H9 (cell line): Measurements from ENCODE around the gene OSBPL10. TPM values are rescaled to one million over a fixed set of nuclear protein-coding genes. Genes with fewer than 3 reads are reported as not detected.

ENCODE experiments used
- DNase-seq: peaks from one replicate; pipeline ENCODE4 v3.0.0-alpha.2; 2017
- H2AFZ ChIP-seq: one replicate; pipeline ENCODE4 v1.6.1; 2013; ENCODE audit warnings: mild to moderate bottlenecking, low read length, control low read depth, moderate library complexity
- H2AK5ac ChIP-seq: 2 replicates; pipeline ENCODE4 v1.6.1; 2013; ENCODE audit warnings: low read length, control low read depth, mixed read lengths; ENCODE audit not compliant: insufficient read length
- H2BK120ac ChIP-seq: one replicate; pipeline ENCODE4 v1.6.1; 2013; ENCODE audit warnings: low read depth, mild to moderate bottlenecking, low read length, control low read depth, inconsistent platforms; ENCODE audit not compliant: poor library complexity, severe bottlenecking
- H2BK12ac ChIP-seq: 2 replicates; pipeline ENCODE4 v1.6.1; 2013; ENCODE audit warnings: low read length, control low read depth, mixed read lengths, low read depth; ENCODE audit not compliant: insufficient read length
- H2BK15ac ChIP-seq: 2 replicates; pipeline ENCODE4 v1.6.1; 2013; ENCODE audit warnings: low read depth, low read length, control low read depth
- H2BK20ac ChIP-seq: one replicate; pipeline ENCODE4 v1.6.1; 2013; ENCODE audit warnings: low read depth, mild to moderate bottlenecking, low read length, control low read depth, inconsistent platforms; ENCODE audit not compliant: poor library complexity, severe bottlenecking
- H2BK5ac ChIP-seq: 2 replicates; pipeline ENCODE4 v1.6.1; 2013; ENCODE audit warnings: low read length, control low read depth, mixed read lengths; ENCODE audit not compliant: insufficient read length
- H3K14ac ChIP-seq: 2 replicates; pipeline ENCODE4 v1.6.1; 2013; ENCODE audit warnings: low read length, control low read depth; ENCODE audit not compliant: insufficient read depth
- H3K18ac ChIP-seq: 2 replicates; pipeline ENCODE4 v1.6.1; 2013; ENCODE audit warnings: low read depth, mild to moderate bottlenecking, mixed read lengths, low read length, control low read depth; ENCODE audit not compliant: insufficient read length
- H3K23ac ChIP-seq: 2 replicates; pipeline ENCODE4 v1.6.1; 2013; ENCODE audit warnings: low read length, control low read depth, mixed read lengths, low read depth; ENCODE audit not compliant: insufficient read length
- H3K23me2 ChIP-seq: 2 replicates; pipeline ENCODE4 v1.6.1; 2013; ENCODE audit warnings: low read depth, mild to moderate bottlenecking, mixed read lengths, low read length, control low read depth; ENCODE audit not compliant: insufficient read length, poor library complexity, severe bottlenecking
- H3K27ac ChIP-seq: 2 replicates; pipeline ENCODE4 v1.5.1; 2013; ENCODE audit warnings: low read length, control low read depth, mixed read lengths, low read depth; ENCODE audit not compliant: insufficient read length
- H3K27me3 ChIP-seq: 2 replicates; pipeline ENCODE4 v1.6.1; 2013; ENCODE audit warnings: low read length, control low read depth, inconsistent platforms; ENCODE audit not compliant: insufficient read depth
- H3K4ac ChIP-seq: 2 replicates; pipeline ENCODE4 v1.6.1; 2013; ENCODE audit warnings: low read depth, mild to moderate bottlenecking, control low read depth, inconsistent platforms, low read length, moderate library complexity
- H3K4me1 ChIP-seq: 2 replicates; pipeline ENCODE4 v1.6.1; 2013; ENCODE audit warnings: low read length, control low read depth, inconsistent platforms; ENCODE audit not compliant: insufficient read depth
- H3K4me2 ChIP-seq: 2 replicates; pipeline ENCODE4 v1.6.1; 2013; ENCODE audit warnings: low read length, control low read depth, mixed read lengths; ENCODE audit not compliant: insufficient read length, insufficient read depth
- H3K56ac ChIP-seq: 2 replicates; pipeline ENCODE4 v1.6.1; 2013; ENCODE audit warnings: low read depth, mild to moderate bottlenecking, mixed read lengths, low read length, control low read depth; ENCODE audit not compliant: insufficient read length
- H3K79me1 ChIP-seq: 2 replicates; pipeline ENCODE4 v1.6.1; 2013; ENCODE audit warnings: low read depth, mild to moderate bottlenecking, moderate library complexity, low read length, control low read depth, inconsistent platforms; ENCODE audit not compliant: insufficient read depth, poor library complexity, severe bottlenecking
- H3K79me2 ChIP-seq: 2 replicates; pipeline ENCODE4 v1.6.1; 2013; ENCODE audit warnings: low read length, control low read depth, inconsistent platforms; ENCODE audit not compliant: insufficient read depth
- H3K9ac ChIP-seq: 2 replicates; pipeline ENCODE4 v1.6.1; 2013; ENCODE audit warnings: low read length, control low read depth, mixed read lengths; ENCODE audit not compliant: insufficient read length; ENCODE audit errors: extremely low read depth
- H3K9me3 ChIP-seq: one replicate; pipeline ENCODE4 v1.6.1; 2013; ENCODE audit warnings: low read depth, low read length, inconsistent platforms; ENCODE audit not compliant: control insufficient read depth
- H3T11ph ChIP-seq: one replicate; pipeline ENCODE4 v1.6.1; 2013; ENCODE audit warnings: mild to moderate bottlenecking, low read length, control low read depth, inconsistent platforms
- H4K20me1 ChIP-seq: one replicate; pipeline ENCODE4 v1.6.1; 2013; ENCODE audit not compliant: control insufficient read depth, insufficient read length, insufficient read depth
- H4K5ac ChIP-seq: 2 replicates; pipeline ENCODE4 v1.6.1; 2013; ENCODE audit warnings: low read depth, mild to moderate bottlenecking, mixed read lengths, low read length, control low read depth; ENCODE audit not compliant: insufficient read length
- H4K8ac ChIP-seq: replicated peaks from 2 replicates; pipeline ENCODE4 v1.6.1; 2013; ENCODE audit warnings: low read length, control low read depth, mixed read lengths, low read depth; ENCODE audit not compliant: insufficient read length
- H4K91ac ChIP-seq: 2 replicates; pipeline ENCODE4 v1.6.1; 2013; ENCODE audit warnings: low read depth, mild to moderate bottlenecking, moderate library complexity, mixed read lengths, low read length, control low read depth; ENCODE audit not compliant: insufficient read length
- H3K27ac Mint-ChIP-seq, 3 experiments: 2 replicates in 2 of 3; 3 replicates in 1 of 3; pipeline ENCODE4 v1.8.0; 2020 to 2021; ENCODE audit warnings: mixed read lengths in 3 of 3, mild to moderate bottlenecking in 1 of 3, moderate library complexity in 1 of 3
- H3K27me3 Mint-ChIP-seq: 2 replicates; pipeline ENCODE4 v1.8.0; 2021; ENCODE audit warnings: low read depth, mild to moderate bottlenecking, moderate library complexity, mixed read lengths
- H3K36me3 Mint-ChIP-seq, 3 experiments: 2 replicates in 2 of 3; 3 replicates in 1 of 3; pipeline ENCODE4 v1.8.0; 2020 to 2021; ENCODE audit warnings: low read depth in 3 of 3, mixed read lengths in 3 of 3; ENCODE audit not compliant: insufficient read depth in 1 of 3
- H3K4me1 Mint-ChIP-seq, 2 experiments: 2 replicates each; pipeline ENCODE4 v1.8.0; 2020; ENCODE audit warnings: mixed read lengths in 2 of 2
- H3K4me3 Mint-ChIP-seq, 2 experiments: 2 replicates in 1 of 2; 3 replicates in 1 of 2; pipeline ENCODE4 v1.8.0; 2020 to 2021; ENCODE audit warnings: mild to moderate bottlenecking in 2 of 2, mixed read lengths in 2 of 2, moderate library complexity in 1 of 2
- H3K9me3 Mint-ChIP-seq, 2 experiments: 2 replicates in 1 of 2; 3 replicates in 1 of 2; pipeline ENCODE4 v1.8.0; 2020; ENCODE audit warnings: mild to moderate bottlenecking in 2 of 2, mixed read lengths in 2 of 2, moderate library complexity in 1 of 2
- CTCF ChIP-seq: fragments of 200-600 bp; sonication (generic); conservative IDR thresholded peaks from 3 replicates; pipeline ENCODE4 v1.8.0; 2021; ENCODE audit warnings: antibody characterized with exemption, mild to moderate bottlenecking
- WGBS: extraction: QIAGEN DNeasy Blood & Tissue Kit; methylation state at CpG from one replicate; pipeline ENCODE4 v1.1.7; 2013; ENCODE audit warnings: missing lambda C conversion rate, low lambda C conversion rate, mixed read lengths; ENCODE audit not compliant: insufficient read length; ENCODE audit errors: extremely low coverage; 5-methylcytosine and 5-hydroxymethylcytosine counted together
- total RNA-seq: library from RNA; stranded (reverse); gene quantifications from 2 replicates; pipeline ENCODE4 v1.2.1, GENCODE V29; 2021

Gene OSBPL10
- total RNA-seq, 1 experiment from 2014 or later = 42.7 TPM

- no peak overlapping the region for H2BK12ac ChIP-seq
- H3T11ph ChIP-seq = no peak overlapping the region
- H3K18ac ChIP-seq = no peak overlapping the region
- no peak for DNase-seq
- H3K4ac ChIP-seq = no peak overlapping the region
- H3K79me1 ChIP-seq = peaks cover 5% of the 10 kb centered on the region
- no peak overlapping the region for H4K91ac ChIP-seq
- H4K5ac ChIP-seq = no peak overlapping the region
- no peaks in the 10 kb centered on the region for H3K9me3 ChIP-seq
- no peak overlapping the region for H2AK5ac ChIP-seq
- H2BK15ac ChIP-seq = no peak overlapping the region
- Mint-ChIP-seq H3K27ac (no peak overlapping the region), H3K4me3 (no peak overlapping the region), H3K36me3 (peaks cover 0 to 4% (median 0%) of the 10 kb centered on the region in 3 experiments; a peak in 1 of 7 replicates), H3K9me3 (no peaks in the 10 kb centered on the region), H3K4me1 (peaks cover 18 to 21% of the 10 kb centered on the region in 2 experiments), H3K27me3 (no peaks in the 10 kb centered on the region)
- no CpG with 5 or more reads among the region's 6 CpGs for WGBS
- H3K23me2 ChIP-seq = no peaks in the 10 kb centered on the region
- no peak overlapping the region for H3K4me2 ChIP-seq
- no peaks in the 10 kb centered on the region for H4K20me1 ChIP-seq
- no peaks in the 10 kb centered on the region for H3K27me3 ChIP-seq
- no peaks in the 10 kb centered on the region; the same call in 1 of the 2 replicates for H3K79me2 ChIP-seq
- H3K14ac ChIP-seq = no peak overlapping the region
- no peak overlapping the region for H4K8ac ChIP-seq
- no peak overlapping the region for H3K23ac ChIP-seq
- H2AFZ ChIP-seq = no peak overlapping the region
- no peak overlapping the region for H3K9ac ChIP-seq
- peaks cover 7% of the 10 kb centered on the region; the same call in 1 of the 2 replicates for H3K4me1 ChIP-seq
- no peak overlapping the region for H2BK120ac ChIP-seq
- no peak overlapping the region for H3K27ac ChIP-seq
- no peak overlapping the region for H2BK20ac ChIP-seq
- H2BK5ac ChIP-seq = no peak overlapping the region
- TF ChIP-seq CTCF = no peak
- H3K56ac ChIP-seq = no peak overlapping the region
Measured at GRCh38 chr3:31847760-31848159, 133.3 kb downstream of the OSBPL10 start.
